Mesendoderm (in vitro differentiated cells): ENCODE results near the gene MED27.

Experiments used
- DNase-seq: peaks from one replicate; pipeline ENCODE4 v3.0.0; 2013
- H2AK5ac ChIP-seq: 2 replicates; pipeline ENCODE4 v1.6.1; 2013; ENCODE audit warnings: low read length, inconsistent platforms
- H2BK120ac ChIP-seq: 2 replicates; pipeline ENCODE4 v1.6.1; 2013; ENCODE audit warnings: low read depth, mild to moderate bottlenecking, low read length, moderate library complexity, mixed read lengths
- H2BK15ac ChIP-seq: replicated peaks from 2 replicates; pipeline ENCODE4 v1.6.1; 2013; ENCODE audit warnings: low read depth, mild to moderate bottlenecking, moderate library complexity
- H2BK5ac ChIP-seq: 2 replicates; pipeline ENCODE4 v1.6.1; 2013; ENCODE audit warnings: low read length, inconsistent platforms
- H3K18ac ChIP-seq: 2 replicates; pipeline ENCODE4 v1.6.1; 2013; ENCODE audit warnings: mild to moderate bottlenecking, low read length, mixed read lengths
- H3K23ac ChIP-seq: one replicate; pipeline ENCODE4 v1.6.1; 2013; ENCODE audit warnings: low read length
- H3K27ac ChIP-seq: 2 replicates; pipeline ENCODE4 v1.5.1; 2013; ENCODE audit warnings: low read depth, mild to moderate bottlenecking, inconsistent platforms, low read length, moderate library complexity
- H3K27me3 ChIP-seq: 2 replicates; pipeline ENCODE4 v1.6.1; 2013; ENCODE audit warnings: low read length, control low read depth, mild to moderate bottlenecking, inconsistent platforms; ENCODE audit not compliant: insufficient read depth, poor library complexity
- H3K36me3 ChIP-seq: 2 replicates; pipeline ENCODE4 v1.6.1; 2013; ENCODE audit warnings: low read length, inconsistent platforms; ENCODE audit not compliant: control insufficient read depth, insufficient read depth
- H3K4ac ChIP-seq: one replicate; pipeline ENCODE4 v1.6.1; 2013; ENCODE audit warnings: low read depth, mild to moderate bottlenecking, low read length, moderate library complexity
- H3K4me1 ChIP-seq: 2 replicates; pipeline ENCODE4 v1.6.1; 2013; ENCODE audit warnings: low read depth, low read length, inconsistent platforms; ENCODE audit not compliant: control insufficient read depth
- H3K4me2 ChIP-seq: 2 replicates; pipeline ENCODE4 v1.6.1; 2013; ENCODE audit warnings: low read length
- H3K4me3 ChIP-seq: 2 replicates; pipeline ENCODE4 v1.5.1; 2013; ENCODE audit warnings: mild to moderate bottlenecking, low read length
- H3K56ac ChIP-seq: one replicate; pipeline ENCODE4 v1.6.1; 2013; ENCODE audit warnings: low read length
- H3K79me1 ChIP-seq: 2 replicates; pipeline ENCODE4 v1.6.1; 2013; ENCODE audit warnings: low read length, inconsistent platforms
- H3K79me2 ChIP-seq: 2 replicates; pipeline ENCODE4 v1.6.1; 2013; ENCODE audit warnings: mild to moderate bottlenecking, low read length; ENCODE audit not compliant: control insufficient read depth, insufficient read depth
- H3K9ac ChIP-seq: 2 replicates; pipeline ENCODE4 v1.6.1; 2013; ENCODE audit warnings: low read length, inconsistent platforms
- H4K5ac ChIP-seq: one replicate; pipeline ENCODE4 v1.6.1; 2013; ENCODE audit warnings: low read length
- H4K8ac ChIP-seq: one replicate; pipeline ENCODE4 v1.6.1; 2013; ENCODE audit warnings: low read depth, mild to moderate bottlenecking, control low read depth, low read length, moderate library complexity
- WGBS: extraction: QIAGEN DNeasy Blood & Tissue Kit; methylation state at CpG from one replicate; pipeline ENCODE4 v1.1.7; 2013; ENCODE audit warnings: low lambda C conversion rate, missing lambda C conversion rate; ENCODE audit not compliant: insufficient coverage; ENCODE audit errors: extremely low coverage; 5-methylcytosine and 5-hydroxymethylcytosine counted together

The MED27 gene

DNA sequence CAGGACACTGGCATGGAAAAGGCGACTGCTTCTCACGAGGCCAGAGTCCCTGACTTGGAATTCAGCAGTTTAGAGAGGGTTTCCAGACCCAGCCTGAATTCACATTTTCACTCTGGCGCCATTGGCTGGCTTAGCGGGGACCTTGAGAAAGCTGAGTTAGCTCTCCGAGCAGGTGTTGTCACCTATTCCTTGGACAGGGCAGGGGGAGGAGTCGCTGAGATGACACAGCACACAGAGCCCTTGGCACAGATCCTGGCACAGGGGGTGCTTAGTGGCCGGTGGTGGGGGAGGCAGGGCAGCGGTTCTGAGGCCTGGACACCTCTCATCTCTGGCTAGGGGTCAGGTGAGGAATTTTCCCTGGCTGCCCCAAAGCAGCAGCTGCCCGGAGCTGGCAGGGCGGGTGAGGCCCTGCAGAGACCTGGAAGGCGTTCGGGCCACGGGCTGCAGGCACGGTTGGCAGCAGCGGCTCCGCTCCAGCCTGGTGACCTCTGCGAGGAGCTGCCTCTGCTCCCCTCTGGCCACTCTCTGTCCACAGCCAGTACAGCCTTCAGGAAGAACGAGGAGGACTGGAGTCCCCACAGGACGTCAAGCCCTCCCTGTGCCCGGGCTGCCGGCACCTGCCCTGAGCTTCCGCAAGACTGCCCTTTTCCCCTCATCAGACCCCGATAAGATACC lies 267.4 kb downstream of the MED27 start:
- Histone ChIP-seq H2BK5ac (no peak overlapping the region), H2BK120ac (no peak overlapping the region), H3K4ac (no peak overlapping the region), H3K4me3 (no peak overlapping the region), H3K4me2 (no peak overlapping the region), H3K23ac (no peak overlapping the region), H3K79me2 (no peaks in the 10 kb centered on the region), H3K9ac (no peak overlapping the region), H3K36me3 (no peaks in the 10 kb centered on the region), H3K56ac (no peak overlapping the region), H3K27ac (no peak overlapping the region), H3K27me3 (no peaks in the 10 kb centered on the region), H2AK5ac (no peak overlapping the region), H4K5ac (no peak overlapping the region), H3K18ac (no peak overlapping the region), H3K79me1 (no peaks in the 10 kb centered on the region), H3K4me1 (no peaks in the 10 kb centered on the region), H2BK15ac (no peak overlapping the region), H4K8ac (no peak overlapping the region)
- WGBS = no CpG with 5 or more reads among the region's 23 CpGs
- no peak for DNase-seq

DNA sequence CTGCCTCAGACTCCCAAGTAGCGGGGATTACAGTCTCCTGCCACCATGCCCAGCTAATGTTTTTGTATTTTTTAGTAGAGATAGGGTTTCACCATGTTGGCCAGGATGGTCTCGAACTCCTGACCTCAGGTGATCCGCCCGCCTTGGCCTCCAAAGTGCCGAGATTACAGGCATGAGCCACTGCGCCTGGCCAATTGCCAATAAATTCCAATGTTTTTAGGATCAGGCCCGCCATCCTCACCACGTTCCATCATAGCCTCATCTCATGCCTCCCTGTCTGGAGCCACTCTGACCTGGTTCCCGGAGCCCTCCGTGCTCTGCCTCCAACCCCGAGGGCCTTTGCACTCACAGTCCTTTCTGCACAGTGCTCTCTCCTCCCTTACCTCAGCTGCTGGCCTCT lies 268.3 kb downstream of the MED27 start:
- WGBS = no CpG with 5 or more reads among the region's 11 CpGs
- H3K4me3 ChIP-seq = no peak overlapping the region

DNA sequence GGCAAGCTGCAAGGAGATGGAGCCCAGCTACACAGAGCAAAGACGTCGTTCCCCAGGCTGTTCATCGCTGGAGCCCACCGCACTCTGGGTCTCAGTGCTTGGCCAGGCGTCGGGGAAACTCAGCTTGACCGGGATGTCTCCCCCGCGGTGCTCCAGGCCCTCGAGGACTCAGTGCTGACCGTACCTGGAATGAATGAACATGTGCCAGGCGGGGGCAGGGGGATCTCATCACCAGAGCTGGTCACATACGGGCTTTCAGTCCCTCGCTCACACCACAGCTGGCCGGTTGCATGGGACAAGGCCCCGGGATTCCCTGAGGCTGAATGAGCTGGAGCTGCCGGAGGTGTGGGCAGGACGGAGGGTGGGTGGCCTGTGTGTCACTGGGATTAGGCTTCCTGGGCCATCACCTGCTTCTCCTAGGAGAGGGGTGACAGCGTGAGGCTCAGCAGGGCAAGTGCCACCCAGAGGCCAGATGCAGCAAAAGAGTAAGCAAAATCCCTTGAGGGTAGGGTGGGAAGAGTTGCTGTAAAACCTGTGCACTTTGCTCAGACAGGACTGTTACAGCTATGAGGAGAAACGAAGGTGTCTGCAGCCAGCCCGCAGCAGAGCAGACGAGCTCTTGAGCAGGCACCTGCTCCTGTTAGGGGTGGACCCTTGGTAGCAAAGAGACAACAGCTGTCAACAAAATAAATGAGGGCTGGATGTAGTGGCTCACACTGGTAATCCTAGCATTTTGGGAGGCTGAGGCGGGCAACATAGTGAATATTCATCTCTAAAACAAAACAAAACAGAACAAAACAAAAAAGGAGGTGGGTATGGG lies 269.1 kb downstream of the MED27 start:
- no peak overlapping the region for H3K4ac ChIP-seq
- no peak overlapping the region for H3K4me2 ChIP-seq
- H3K23ac ChIP-seq = no peak overlapping the region
- no peak overlapping the region for H3K56ac ChIP-seq
- H3K18ac ChIP-seq = no peak overlapping the region
- no peak overlapping the region for H2BK15ac ChIP-seq
- no peaks in the 10 kb centered on the region for H3K4me1 ChIP-seq
- no CpG with 5 or more reads among the region's 23 CpGs for WGBS
- H2AK5ac ChIP-seq = no peak overlapping the region
- no peak overlapping the region for H3K27ac ChIP-seq
- H3K36me3 ChIP-seq = no peaks in the 10 kb centered on the region
- H4K5ac ChIP-seq = no peak overlapping the region
- no peaks in the 10 kb centered on the region for H3K79me1 ChIP-seq
- no peak overlapping the region for H4K8ac ChIP-seq
- no peak overlapping the region for H3K9ac ChIP-seq
- H3K4me3 ChIP-seq = no peak overlapping the region
- H3K27me3 ChIP-seq = no peaks in the 10 kb centered on the region
- H2BK5ac ChIP-seq = no peak overlapping the region
- H2BK120ac ChIP-seq = no peak overlapping the region
- no peaks in the 10 kb centered on the region for H3K79me2 ChIP-seq
- DNase-seq = no peak

More for the DNA sequence above, 268.3 kb downstream of the MED27 start:
- Histone ChIP-seq H3K27ac (no peak overlapping the region), H3K9ac (no peak overlapping the region), H2BK120ac (no peak overlapping the region), H3K56ac (no peak overlapping the region), H3K79me1 (no peaks in the 10 kb centered on the region), H2BK15ac (no peak overlapping the region), H3K4ac (no peak overlapping the region), H2BK5ac (no peak overlapping the region), H3K23ac (no peak overlapping the region), H4K5ac (no peak overlapping the region), H2AK5ac (no peak overlapping the region), H3K18ac (no peak overlapping the region), H3K27me3 (no peaks in the 10 kb centered on the region), H3K4me2 (no peak overlapping the region), H3K36me3 (no peaks in the 10 kb centered on the region), H4K8ac (no peak overlapping the region), H3K79me2 (no peaks in the 10 kb centered on the region), H3K4me1 (no peaks in the 10 kb centered on the region)
- DNase-seq = no peak
